ENCODE results near the gene IGSF21. TPM values are rescaled to one million over a fixed set of nuclear protein-coding genes. Genes with fewer than 3 reads are reported as not detected.

Gene IGSF21
- total and polyA plus RNA-seq, 2 of the 8 experiments (the other 6 are each of a cell fraction or from before 2014, with no cell fraction given) = 22.5 to 28.5 TPM

GRCh38 chr1:18322368-18323032 is 214.9 kb downstream of the IGSF21 start (continued):
- no peak for TF ChIP-seq SAP30 (IDR thresholded peaks at IDR 0.05; ENCODE audit: insufficient read depth, insufficient replicate concordance, low read length)
- no peak for TF ChIP-seq CBX8 (IDR thresholded peaks at IDR 0.05; ENCODE audit: borderline replicate concordance, low read depth, low read length)
- TF ChIP-seq MAFK (IDR thresholded peaks at IDR 0.05; ENCODE audit: low read depth, low read length) = no peak
- TF ChIP-seq, protein P1, sequence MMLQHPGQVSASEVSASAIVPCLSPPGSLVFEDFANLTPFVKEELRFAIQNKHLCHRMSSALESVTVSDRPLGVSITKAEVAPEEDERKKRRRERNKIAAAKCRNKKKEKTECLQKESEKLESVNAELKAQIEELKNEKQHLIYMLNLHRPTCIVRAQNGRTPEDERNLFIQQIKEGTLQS (IDR thresholded peaks at IDR 0.05; ENCODE audit: insufficient read depth, low read depth, low read length) = peak; percentile 33; the same call in 1 of the 2 replicates
- peak; percentile 41 to 57; a peak in 3 of 4 replicates for TF ChIP-seq RAD21 (IDR thresholded peaks at IDR 0.05 in 1 of 2, conservative IDR thresholded peaks at IDR 0.05 in 1 of 2; ENCODE audit: low read depth in 2 of 2, low read length in 2 of 2)
- 0 out of 2 replicates have a peak, but pooled peaks have one; percentile 69 for TF ChIP-seq GTF2F1 (IDR thresholded peaks at IDR 0.05; ENCODE audit: borderline replicate concordance, low read depth, low read length)
- TF ChIP-seq JUN (IDR thresholded peaks at IDR 0.05; ENCODE audit: low read depth, low read length) = no peak
- TF ChIP-seq TCF12 (IDR thresholded peaks at IDR 0.05; ENCODE audit: low read depth, low read length) = 0 out of 2 replicates have a peak, but pooled peaks have one; percentile 30
- TF ChIP-seq SIN3A (conservative IDR thresholded peaks at IDR 0.05 in 1 of 2, IDR thresholded peaks at IDR 0.05 in 1 of 2; ENCODE audit: low read depth in 1 of 2, low read length in 2 of 2) = no peak
- TF ChIP-seq CBX5 (IDR thresholded peaks at IDR 0.05; ENCODE audit: low read depth, low read length) = no peak
- 0 out of 4 replicates have a peak, but pooled peaks of 1 of the 2 experiments have one; percentile 49 for TF ChIP-seq HDAC2 (IDR thresholded peaks at IDR 0.05; ENCODE audit: borderline replicate concordance in 1 of 2, low read depth in 2 of 2, low read length in 2 of 2)
- no peak for TF ChIP-seq KDM4A (IDR thresholded peaks at IDR 0.05; ENCODE audit: low read depth, low read length, severe bottlenecking)
- TF ChIP-seq NANOG (IDR thresholded peaks at IDR 0.05; ENCODE audit: insufficient read depth, low read depth, low read length, poor library complexity, severe bottlenecking) = no peak
- TF ChIP-seq PHF8 (conservative IDR thresholded peaks at IDR 0.05; ENCODE audit: low read depth, low read length) = no peak
- 0 out of 2 replicates have a peak, but pooled peaks have one; percentile 21 for TF ChIP-seq YY1 (IDR thresholded peaks at IDR 0.05; ENCODE audit: low read depth, low read length)
- TF ChIP-seq FOSL1 (IDR thresholded peaks at IDR 0.05; ENCODE audit: insufficient read depth, low read depth, low read length) = no peak
- TF ChIP-seq, protein P2, sequence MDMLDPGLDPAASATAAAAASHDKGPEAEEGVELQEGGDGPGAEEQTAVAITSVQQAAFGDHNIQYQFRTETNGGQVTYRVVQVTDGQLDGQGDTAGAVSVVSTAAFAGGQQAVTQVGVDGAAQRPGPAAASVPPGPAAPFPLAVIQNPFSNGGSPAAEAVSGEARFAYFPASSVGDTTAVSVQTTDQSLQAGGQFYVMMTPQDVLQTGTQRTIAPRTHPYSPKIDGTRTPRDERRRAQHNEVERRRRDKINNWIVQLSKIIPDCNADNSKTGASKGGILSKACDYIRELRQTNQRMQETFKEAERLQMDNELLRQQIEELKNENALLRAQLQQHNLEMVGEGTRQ (IDR thresholded peaks at IDR 0.05; ENCODE audit: low read length) = peak; percentile 67; the same call in 1 of the 2 replicates
